Karpas-422 (cell line): Measurements from ENCODE around the gene FN3KRP. TPM values are rescaled to one million over a fixed set of nuclear protein-coding genes. Genes with fewer than 3 reads are reported as not detected.

Source experiments
- DNase-seq: peaks from one replicate; pipeline ENCODE4 v3.0.0-alpha.2; 2015
- H2AFZ ChIP-seq: fragments of 200-600 bp; sonication (generic); 2 replicates; pipeline ENCODE4 v1.6.1; 2014; ENCODE audit warnings: antibody characterized with exemption, low read length, mixed read lengths
- H3K27ac ChIP-seq: fragments of 200-600 bp; sonication (generic); 2 replicates; pipeline ENCODE4 v1.5.1; 2014; ENCODE audit warnings: mild to moderate bottlenecking, low read length, moderate library complexity
- H3K27me3 ChIP-seq: fragments of 200-600 bp; sonication (generic); 2 replicates; pipeline ENCODE4 v1.6.1; 2014; ENCODE audit warnings: low read length, mixed read lengths
- H3K36me3 ChIP-seq: fragments of 200-600 bp; sonication (generic); 2 replicates; pipeline ENCODE4 v1.6.1; 2014; ENCODE audit warnings: low read length, mixed read lengths; ENCODE audit not compliant: insufficient read depth
- H3K4me1 ChIP-seq: fragments of 200-600 bp; sonication (generic); 2 replicates; pipeline ENCODE4 v1.6.1; 2014; ENCODE audit warnings: mild to moderate bottlenecking, low read length, mixed read lengths
- H3K4me2 ChIP-seq: fragments of 200-600 bp; sonication (generic); 2 replicates; pipeline ENCODE4 v1.6.1; 2014; ENCODE audit warnings: low read length, low read depth, mild to moderate bottlenecking; ENCODE audit not compliant: poor library complexity, severe bottlenecking
- H3K4me3 ChIP-seq: fragments of 200-600 bp; sonication (generic); 2 replicates; pipeline ENCODE4 v1.5.1; 2014; ENCODE audit warnings: mild to moderate bottlenecking, antibody characterized with exemption, low read length, mixed read lengths
- H3K79me2 ChIP-seq: fragments of 200-600 bp; sonication (generic); 2 replicates; pipeline ENCODE4 v1.6.1; 2014; ENCODE audit warnings: mild to moderate bottlenecking, low read length, mixed read lengths
- H3K9ac ChIP-seq: fragments of 200-600 bp; sonication (generic); 2 replicates; pipeline ENCODE4 v1.6.0; 2014; ENCODE audit warnings: low read length
- H3K9me2 ChIP-seq: fragments of 200-600 bp; sonication (generic), shearing (Covaris generic); replicated peaks from 2 replicates; pipeline ENCODE4 v1.6.0; 2014; ENCODE audit warnings: mild to moderate bottlenecking, low read length, moderate library complexity; ENCODE audit not compliant: insufficient read depth
- H3K9me3 ChIP-seq: fragments of 300-700, 200-600 bp; sonication (generic); 2 replicates; pipeline ENCODE4 v1.6.1; 2014; ENCODE audit warnings: low read length, mixed read lengths
- H4K20me1 ChIP-seq: fragments of 200-600 bp; sonication (generic); 2 replicates; pipeline ENCODE4 v1.6.1; 2014; ENCODE audit warnings: mild to moderate bottlenecking, antibody characterized with exemption, low read length, low read depth; ENCODE audit not compliant: insufficient read depth
- total RNA-seq: library from RNA; depleted of rRNA; stranded (reverse); fragments of >200 nt; shearing (Covaris generic); gene quantifications from 2 replicates; pipeline ENCODE4 v1.2.3, GENCODE V29; 2014; ENCODE audit warnings: low replicate concordance

The FN3KRP gene
- total RNA-seq, 1 experiment from 2014 or later = 6.2 TPM

GRCh38 chr17:82726427-82726826 lies 9.9 kb downstream of the FN3KRP start:
- Histone ChIP-seq H3K36me3 (peaks cover 3% of the 10 kb centered on the region; the same call in 1 of the 2 replicates), H3K9me2 (no peaks in the 10 kb centered on the region)
- DNase-seq = no peak

GRCh38 chr17:82729479-82730260 lies 13.2 kb downstream of the FN3KRP start:
- Histone ChIP-seq H3K9me2 (no peaks in the 10 kb centered on the region), H3K4me3 (no peak overlapping the region), H2AFZ (no peak overlapping the region), H3K9me3 (no peaks in the 10 kb centered on the region), H3K4me2 (no peak overlapping the region), H3K36me3 (peaks cover 16% of the 10 kb centered on the region; the same call in 1 of the 2 replicates), H4K20me1 (no peaks in the 10 kb centered on the region), H3K9ac (no peak overlapping the region), H3K4me1 (no peaks in the 10 kb centered on the region), H3K27me3 (no peaks in the 10 kb centered on the region), H3K27ac (no peak overlapping the region), H3K79me2 (no peaks in the 10 kb centered on the region)
- peak; percentile 32 for DNase-seq

More at GRCh38 chr17:82726427-82726826, 9.9 kb downstream of the FN3KRP start:
- Histone ChIP-seq H3K9me3 (no peaks in the 10 kb centered on the region), H3K27me3 (no peaks in the 10 kb centered on the region), H3K4me2 (no peak overlapping the region), H2AFZ (no peak overlapping the region), H3K4me1 (no peaks in the 10 kb centered on the region), H4K20me1 (no peaks in the 10 kb centered on the region), H3K27ac (no peak overlapping the region), H3K4me3 (no peak overlapping the region), H3K79me2 (no peaks in the 10 kb centered on the region), H3K9ac (no peak overlapping the region)

GRCh38 chr17:82732118-82732743 lies 15.7 kb downstream of the FN3KRP start:
- no peak overlapping the region for H2AFZ ChIP-seq
- no peaks in the 10 kb centered on the region for H3K27me3 ChIP-seq
- no peaks in the 10 kb centered on the region for H4K20me1 ChIP-seq
- H3K36me3 ChIP-seq = peaks cover 16% of the 10 kb centered on the region; the same call in 1 of the 2 replicates
- H3K4me1 ChIP-seq = no peaks in the 10 kb centered on the region
- no peak for DNase-seq
- H3K9me2 ChIP-seq = no peaks in the 10 kb centered on the region
- H3K79me2 ChIP-seq = no peaks in the 10 kb centered on the region
- H3K27ac ChIP-seq = no peak overlapping the region
- no peak overlapping the region for H3K4me3 ChIP-seq
- H3K4me2 ChIP-seq = no peak overlapping the region
- H3K9ac ChIP-seq = no peak overlapping the region
- no peaks in the 10 kb centered on the region for H3K9me3 ChIP-seq

- H3K9ac ChIP-seq = no peak within 1 kb of the TSS
- no peaks in the 10 kb centered on the region for H3K9me2 ChIP-seq
- no peak within 1 kb of the TSS for H2AFZ ChIP-seq
- H3K27me3 ChIP-seq = no peaks in the 10 kb centered on the region
- H3K36me3 ChIP-seq = peaks cover 16% of the 10 kb centered on the region
- H3K79me2 ChIP-seq = no peaks in the 10 kb centered on the region
- no peak within 1 kb of the TSS for H3K4me2 ChIP-seq
- no peaks in the 10 kb centered on the region for H3K4me1 ChIP-seq
- no peak within 1 kb of the TSS for H3K27ac ChIP-seq
- no peak for DNase-seq
- H3K4me3 ChIP-seq = no peak within 1 kb of the TSS
- no peaks in the 10 kb centered on the region for H3K9me3 ChIP-seq
- H4K20me1 ChIP-seq = no peaks in the 10 kb centered on the region
Observed at GRCh38 chr17:82734987-82735866, 18.7 kb downstream of the FN3KRP start, which contains the start of gene FN3K. FN3K (plus strand) TSS chr17:82735615; CDS start chr17:82735637, 22 bp downstream.

GRCh38 chr17:82736511-82737185 lies 20.1 kb downstream of the FN3KRP start:
- no peak overlapping the region for H3K4me3 ChIP-seq
- no peaks in the 10 kb centered on the region for H4K20me1 ChIP-seq
- no peaks in the 10 kb centered on the region for H3K9me3 ChIP-seq
- peaks cover 30% of the 10 kb centered on the region for H3K36me3 ChIP-seq
- no peaks in the 10 kb centered on the region for H3K79me2 ChIP-seq
- H3K4me1 ChIP-seq = no peaks in the 10 kb centered on the region
- no peaks in the 10 kb centered on the region for H3K9me2 ChIP-seq
- no peak overlapping the region for H3K4me2 ChIP-seq
- DNase-seq = no peak
- no peak overlapping the region for H3K27ac ChIP-seq
- no peak overlapping the region for H2AFZ ChIP-seq
- no peak overlapping the region for H3K9ac ChIP-seq
- no peaks in the 10 kb centered on the region for H3K27me3 ChIP-seq

GRCh38 chr17:82737967-82738877 lies 21.7 kb downstream of the FN3KRP start:
- no peak for DNase-seq
- H3K36me3 ChIP-seq = peaks cover 30% of the 10 kb centered on the region
- H3K27me3 ChIP-seq = no peaks in the 10 kb centered on the region
- no peak overlapping the region for H3K4me3 ChIP-seq
- no peaks in the 10 kb centered on the region for H3K9me3 ChIP-seq
- no peaks in the 10 kb centered on the region for H3K79me2 ChIP-seq
- no peaks in the 10 kb centered on the region for H3K9me2 ChIP-seq
- no peak overlapping the region for H3K9ac ChIP-seq
- H2AFZ ChIP-seq = no peak overlapping the region
- no peak overlapping the region for H3K4me2 ChIP-seq
- H3K27ac ChIP-seq = no peak overlapping the region
- H3K4me1 ChIP-seq = no peaks in the 10 kb centered on the region
- no peaks in the 10 kb centered on the region for H4K20me1 ChIP-seq
